NCI-H2029 treated with DMSO at 0.1 percent for 48 hours (cell line): Measurements from ENCODE around the gene PHF21A.
"Not testable (repeated sequence)": the region's sequence is repeated elsewhere in the genome, so short reads cannot be mapped to it uniquely, and the experiment has no call there.

Experiments
- DNase-seq: peaks from one replicate; lab custom pipeline; 2025; lab: John Stamatoyannopoulos, UW

PHF21A gene

DNA sequence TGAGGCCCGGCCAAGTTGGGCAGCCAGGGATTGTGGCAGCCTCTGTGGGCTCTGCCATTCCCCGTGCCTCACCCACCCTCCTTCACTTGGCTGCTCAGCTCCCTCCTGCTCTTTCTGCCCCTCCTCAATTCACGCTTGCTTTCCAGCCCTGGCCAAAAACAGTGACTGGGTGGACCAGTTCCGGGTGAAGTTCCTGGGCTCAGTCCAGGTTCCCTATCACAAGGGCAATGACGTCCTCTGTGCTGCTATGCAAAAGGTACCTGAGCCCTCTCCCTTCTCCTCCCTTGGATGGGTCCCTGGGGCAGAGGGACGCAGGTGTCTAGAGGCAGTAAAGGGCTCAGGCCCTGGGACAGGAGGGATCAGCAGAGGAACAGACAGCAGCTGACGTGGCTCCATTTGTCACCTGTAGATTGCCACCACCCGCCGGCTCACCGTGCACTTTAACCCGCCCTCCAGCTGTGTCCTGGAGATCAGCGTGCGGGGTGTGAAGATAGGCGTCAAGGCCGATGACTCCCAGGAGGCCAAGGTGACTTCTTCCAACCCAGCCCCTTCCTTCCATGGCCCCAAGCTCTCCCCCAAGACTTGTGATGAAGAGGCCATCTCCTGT lies 216.8 kb downstream of the PHF21A start:
- no peak for DNase-seq

DNA sequence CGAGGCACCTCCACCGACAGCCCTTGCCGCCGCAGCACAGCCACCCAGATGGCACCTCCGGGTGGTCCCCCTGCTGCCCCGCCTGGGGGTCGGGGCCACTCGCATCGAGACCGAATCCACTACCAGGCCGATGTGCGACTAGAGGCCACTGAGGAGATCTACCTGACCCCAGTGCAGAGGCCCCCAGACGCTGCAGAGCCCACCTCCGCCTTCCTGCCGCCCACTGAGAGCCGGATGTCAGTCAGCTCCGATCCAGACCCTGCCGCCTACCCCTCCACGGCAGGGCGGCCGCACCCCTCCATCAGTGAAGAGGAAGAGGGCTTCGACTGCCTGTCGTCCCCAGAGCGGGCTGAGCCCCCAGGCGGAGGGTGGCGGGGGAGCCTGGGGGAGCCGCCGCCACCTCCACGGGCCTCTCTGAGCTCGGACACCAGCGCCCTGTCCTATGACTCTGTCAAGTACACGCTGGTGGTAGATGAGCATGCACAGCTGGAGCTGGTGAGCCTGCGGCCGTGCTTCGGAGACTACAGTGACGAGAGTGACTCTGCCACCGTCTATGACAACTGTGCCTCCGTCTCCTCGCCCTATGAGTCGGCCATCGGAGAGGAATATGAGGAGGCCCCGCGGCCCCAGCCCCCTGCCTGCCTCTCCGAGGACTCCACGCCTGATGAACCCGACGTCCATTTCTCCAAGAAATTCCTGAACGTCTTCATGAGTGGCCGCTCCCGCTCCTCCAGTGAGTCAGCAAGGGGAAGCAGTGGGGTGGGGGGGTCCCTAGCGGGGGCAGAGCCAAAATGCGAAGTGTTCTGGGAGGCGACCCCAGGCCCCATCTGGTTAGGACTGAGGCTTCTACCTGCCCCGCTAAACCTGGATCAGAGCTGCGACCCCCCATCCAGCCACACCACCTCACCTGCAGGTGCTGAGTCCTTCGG lies 218.5 kb downstream of the PHF21A start:
- no peak for DNase-seq

DNA sequence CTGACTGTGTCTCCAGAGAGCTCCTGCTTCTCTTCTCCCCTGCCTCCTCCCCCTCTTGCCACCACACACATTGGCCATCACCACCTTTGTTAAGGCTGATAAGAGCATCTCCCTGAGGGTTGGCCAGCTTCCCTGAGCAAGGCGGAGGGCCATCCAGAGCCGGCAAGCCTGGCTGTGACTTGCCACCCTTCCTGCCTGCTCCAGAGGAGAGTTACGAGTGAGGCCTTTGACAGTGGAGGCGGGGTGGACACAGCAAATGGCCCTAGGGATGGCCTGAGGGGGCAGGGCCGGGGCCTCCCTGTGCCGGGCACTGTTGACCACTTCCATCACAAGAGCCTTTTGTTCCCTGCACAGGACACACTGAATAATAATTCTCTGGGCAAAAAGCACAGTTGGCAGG lies 219.6 kb downstream of the PHF21A start:
- no peak for DNase-seq

DNA sequence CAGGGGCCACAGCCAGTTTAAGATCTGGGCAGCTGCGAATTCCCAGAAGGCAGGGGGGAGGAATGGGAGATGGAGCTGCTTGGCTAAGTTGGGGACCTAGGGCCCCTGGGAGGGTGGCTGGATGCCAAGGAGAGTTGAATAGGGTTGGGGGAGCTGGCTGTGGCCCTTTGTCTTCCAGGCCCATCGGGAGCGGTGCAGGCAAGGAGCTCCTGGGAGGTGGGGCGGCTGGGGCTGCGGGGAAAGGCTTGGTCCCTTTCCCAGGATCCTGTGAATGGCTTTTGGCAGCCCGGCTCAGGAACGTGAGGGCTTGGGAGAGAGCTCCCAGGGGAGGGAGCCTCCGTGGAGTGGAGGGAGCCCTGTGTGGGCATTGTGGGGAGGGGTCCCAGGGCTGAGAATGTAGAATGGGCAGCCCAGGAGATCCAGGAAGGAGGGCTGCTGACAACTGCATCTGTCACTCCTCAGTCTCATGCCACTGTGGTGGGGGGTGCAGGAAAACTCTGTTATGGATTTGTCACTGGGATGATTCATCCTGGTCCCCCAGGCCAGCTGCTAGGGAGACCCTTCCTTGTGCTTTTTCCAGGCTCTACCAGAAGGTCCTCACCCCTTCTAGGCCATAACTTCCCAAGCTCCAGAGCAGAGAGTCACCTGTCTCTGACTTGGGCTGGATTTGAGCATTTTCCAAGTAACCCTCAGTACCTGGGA lies 220.2 kb downstream of the PHF21A start:
- no peak for DNase-seq

DNA sequence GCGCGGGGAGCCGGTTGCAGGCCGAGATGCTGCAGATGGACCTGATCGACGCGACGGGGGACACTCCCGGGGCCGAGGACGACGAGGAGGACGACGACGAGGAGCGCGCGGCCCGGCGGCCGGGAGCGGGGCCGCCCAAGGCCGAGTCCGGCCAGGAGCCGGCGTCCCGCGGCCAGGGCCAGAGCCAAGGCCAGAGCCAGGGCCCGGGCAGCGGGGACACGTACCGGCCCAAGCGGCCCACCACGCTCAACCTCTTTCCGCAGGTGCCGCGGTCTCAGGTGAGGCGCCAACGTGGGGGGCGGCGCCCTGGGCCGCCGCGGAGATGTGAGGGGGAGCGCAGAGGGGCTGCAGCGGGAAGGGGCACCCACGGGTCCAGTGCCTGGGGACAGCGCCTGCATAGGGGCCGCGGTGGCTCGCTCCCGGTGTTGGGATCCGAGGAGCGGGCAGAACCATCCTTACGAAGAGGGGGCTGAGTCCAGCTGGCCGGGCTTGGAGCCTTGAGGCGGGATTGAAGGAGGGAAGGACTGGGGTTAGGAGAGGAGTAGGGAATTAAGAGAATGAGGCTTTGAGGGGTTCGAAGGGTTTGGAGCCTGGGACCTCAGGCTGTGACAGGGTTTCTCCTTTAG lies 221.0 kb downstream of the PHF21A start:
- not testable (repeated sequence) for DNase-seq

DNA sequence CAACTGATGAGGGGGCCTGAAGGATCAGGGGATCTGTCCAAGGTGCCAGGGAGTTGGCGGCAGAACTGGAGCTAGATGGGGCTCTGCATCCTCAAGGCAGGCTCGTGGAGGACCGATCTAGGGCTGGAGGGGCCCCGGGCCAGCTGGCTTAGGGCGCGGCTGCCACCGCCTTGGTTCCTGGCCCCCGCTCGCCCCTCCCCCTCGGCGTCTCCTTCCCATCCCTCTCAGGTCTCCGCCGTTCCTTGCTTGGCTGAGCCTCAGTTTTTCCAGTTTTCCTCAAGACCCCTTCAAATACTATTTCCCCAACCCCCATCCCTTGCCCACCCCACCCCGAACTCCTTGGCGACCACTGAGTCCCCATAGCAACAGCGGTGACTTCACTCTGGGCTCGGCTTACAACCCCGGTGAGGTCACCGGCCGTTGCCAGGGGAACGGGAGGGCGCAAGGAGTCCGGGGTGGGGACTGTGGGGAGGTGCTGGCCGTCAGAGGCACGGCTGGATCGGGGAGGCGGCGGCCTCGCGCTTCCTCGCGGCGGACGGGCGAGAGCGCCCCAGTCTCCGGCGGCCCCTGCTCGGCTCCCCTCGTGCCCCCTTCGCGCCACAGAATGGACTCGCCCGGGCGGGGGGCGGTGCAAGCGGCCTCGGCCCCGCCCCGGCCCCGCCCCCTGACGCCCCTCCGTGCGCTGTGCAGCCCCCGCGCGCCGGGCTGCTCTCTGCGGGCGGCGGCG lies 221.6 kb downstream of the PHF21A start:
- peak; percentile 63 for DNase-seq

DNA sequence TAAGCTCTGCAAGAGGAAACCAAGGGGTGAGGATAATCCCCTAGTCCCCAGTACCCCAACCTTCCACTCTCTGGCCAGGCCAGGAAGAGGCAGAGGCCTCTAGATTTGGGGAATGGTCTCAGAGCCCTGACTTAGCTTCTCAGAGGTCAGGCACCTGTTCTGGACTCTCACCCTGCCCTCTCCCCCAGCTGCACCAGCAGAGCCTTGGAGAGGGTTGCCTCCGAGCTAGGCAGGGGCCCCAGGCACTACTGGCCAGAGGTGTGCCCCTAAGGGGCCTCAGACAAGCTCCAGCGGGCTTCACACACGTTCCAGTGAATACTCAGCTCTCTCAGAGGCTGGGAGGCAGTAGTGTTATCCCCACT lies 222.2 kb downstream of the PHF21A start:
- DNase-seq = no peak

DNA sequence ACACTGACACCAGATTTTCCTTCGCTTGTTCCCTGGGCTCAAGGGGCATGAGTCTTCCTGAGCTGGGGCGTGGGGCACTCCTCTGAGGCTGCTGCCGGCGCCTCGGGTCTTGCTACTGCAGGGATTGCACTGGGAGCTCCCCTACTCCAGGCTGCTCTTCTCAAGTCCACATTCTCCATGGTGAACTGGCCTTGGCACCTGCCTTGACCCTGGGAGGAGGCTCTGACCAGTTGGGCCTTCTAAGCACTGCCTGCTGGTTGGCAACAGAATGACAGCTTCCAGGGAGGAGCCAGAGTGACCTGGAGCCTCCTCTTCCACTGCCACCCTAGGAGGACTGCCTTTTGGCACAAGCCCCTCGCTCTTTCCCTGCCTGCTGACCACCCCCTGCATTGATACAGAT lies 223.7 kb downstream of the PHF21A start:
- no peak for DNase-seq

DNA sequence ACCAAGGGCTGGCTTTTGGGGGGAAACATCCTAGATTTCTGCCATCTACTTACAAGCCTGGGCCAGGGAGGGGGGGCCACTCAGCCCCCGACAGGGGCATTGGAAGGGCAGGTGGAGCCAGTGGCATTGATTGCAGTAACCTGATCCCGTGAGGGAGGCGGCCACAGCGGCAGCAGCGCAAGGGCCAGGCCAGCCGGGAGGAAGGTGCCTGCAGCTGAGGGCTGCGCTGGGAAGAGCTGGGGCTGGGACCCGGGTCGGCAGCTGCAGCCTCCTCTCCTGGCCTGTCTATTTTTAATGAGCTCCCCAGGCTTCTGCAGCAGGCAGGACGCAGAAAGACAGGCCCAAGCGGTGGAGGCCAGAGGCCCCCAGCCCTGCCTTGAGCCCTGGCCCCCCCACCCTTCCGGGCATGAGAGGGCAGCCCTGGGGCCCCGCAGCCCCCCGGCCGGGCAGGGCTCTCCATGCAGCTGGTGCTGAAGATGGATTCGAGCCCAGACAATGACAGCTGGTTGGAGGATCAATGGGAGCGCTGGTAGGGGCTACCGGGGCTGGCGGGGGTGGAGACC lies 224.8 kb downstream of the PHF21A start:
- peak; percentile 59 for DNase-seq

DNA sequence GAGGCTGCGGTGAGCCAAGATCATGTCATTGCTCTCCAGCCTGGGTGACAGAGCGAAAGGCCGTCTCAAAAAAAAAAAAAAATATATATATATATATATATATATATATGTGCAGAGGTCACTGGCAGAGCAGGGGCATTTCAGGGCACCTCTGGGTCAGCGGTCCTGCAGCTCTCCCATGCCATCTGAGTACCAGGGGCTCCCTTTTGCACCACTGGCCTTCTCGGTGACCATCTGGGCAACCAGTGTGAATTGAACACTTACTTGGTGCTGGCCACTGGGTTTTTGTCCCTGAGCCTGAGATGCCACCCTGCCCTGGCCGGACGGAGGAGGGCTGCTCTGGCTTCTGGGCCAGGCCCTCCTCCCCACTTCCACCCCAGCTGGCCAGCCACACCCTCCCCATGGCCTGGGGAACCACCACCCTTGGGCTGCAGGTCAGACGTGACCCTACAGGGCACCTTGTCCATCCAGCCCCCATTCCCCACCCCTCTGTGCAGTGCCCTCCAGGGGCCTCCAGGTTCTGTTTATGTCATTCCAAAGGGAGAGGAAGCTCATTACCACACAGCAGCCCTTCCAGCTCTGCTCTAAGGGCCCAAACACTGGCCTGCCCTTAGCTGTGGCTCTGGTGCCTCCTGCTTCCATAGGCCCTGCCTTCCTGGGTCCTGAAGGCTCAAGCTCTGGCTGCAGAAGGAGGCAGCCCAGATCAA lies 225.5 kb downstream of the PHF21A start:
- no peak for DNase-seq

DNA sequence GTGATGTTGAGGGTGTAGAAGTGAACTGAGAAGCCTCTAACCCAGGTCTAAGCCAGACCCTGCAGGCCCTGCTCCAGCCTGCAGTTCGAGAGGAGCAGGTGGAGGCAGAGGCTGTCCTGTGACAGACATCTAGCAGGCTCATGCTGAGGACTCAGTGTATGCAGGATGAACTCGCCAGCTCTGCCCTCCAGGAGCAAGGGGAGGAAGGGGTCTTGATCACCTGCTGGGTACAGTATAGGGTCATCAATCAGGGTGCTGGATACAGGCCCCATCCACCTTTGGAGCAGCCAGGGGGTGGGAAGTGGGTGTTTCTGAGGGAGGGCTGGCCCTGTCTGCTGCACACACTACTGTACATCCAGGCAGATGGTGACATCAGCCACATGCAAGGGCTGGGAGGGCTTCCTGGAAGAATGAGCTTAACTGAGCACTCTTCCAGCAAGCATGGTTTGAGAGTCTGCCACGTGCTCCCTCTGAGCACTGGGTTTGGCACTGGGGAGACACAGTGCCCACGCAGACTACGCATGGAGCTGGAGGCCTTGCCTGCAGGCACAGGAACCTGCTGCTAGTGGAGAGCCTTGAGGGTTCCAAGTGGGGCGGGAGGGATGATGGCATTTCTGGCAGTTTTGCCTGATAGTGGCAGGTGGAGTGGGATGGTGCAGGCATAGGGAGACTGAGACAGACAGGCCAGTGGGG lies 226.6 kb downstream of the PHF21A start:
- DNase-seq = no peak

DNA sequence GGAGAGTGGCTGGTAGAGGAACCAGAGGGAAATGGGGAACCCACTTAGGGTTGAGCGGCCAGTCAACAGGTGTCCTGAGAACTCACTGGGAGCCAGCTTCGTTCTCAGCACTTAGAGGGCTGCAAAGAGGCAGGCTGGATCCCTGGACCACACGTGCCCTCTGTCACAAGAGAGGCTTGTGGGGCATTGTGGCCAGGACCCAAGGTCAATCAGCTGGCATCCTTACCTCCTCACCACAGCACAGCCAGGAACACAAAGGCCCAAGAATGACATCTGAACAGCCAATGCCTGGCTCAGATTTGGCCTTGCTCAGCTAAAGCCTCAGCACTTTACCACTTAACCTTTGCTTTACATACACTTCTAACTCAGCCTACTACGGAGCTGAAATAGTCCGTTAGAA lies 228.4 kb downstream of the PHF21A start:
- DNase-seq = no peak

DNA sequence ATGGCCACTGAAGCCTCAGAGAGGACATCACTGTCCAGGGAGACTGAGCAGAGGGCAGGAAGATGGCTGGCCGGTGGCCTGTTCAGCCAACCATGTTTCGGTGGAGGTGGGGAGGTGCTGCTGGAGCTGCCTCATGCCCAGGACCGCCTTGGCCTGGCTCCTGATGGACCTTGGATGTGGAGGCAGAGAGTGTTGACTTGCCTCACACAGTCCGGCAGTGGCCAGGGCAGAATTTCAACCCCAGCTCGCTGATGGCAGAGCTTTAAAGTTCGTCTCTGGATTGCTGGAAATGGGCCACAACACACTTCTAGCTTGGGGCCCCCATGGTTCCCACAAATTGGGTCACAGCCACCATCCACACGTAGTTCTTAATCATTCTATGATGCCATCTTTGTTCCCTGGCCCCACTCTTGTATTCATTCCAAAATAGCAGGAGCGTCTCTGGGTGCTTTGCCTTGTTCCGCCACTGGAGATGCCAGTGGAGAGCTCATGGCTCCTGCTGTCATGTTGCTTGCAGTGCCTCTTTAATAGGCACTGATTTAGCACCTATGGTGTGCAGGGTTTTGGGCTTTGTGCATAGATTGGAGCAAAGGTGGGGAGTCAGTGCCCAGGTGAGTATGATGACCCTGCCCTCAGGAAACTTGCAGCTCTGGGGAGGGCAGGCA lies 230.2 kb downstream of the PHF21A start:
- no peak for DNase-seq

DNA sequence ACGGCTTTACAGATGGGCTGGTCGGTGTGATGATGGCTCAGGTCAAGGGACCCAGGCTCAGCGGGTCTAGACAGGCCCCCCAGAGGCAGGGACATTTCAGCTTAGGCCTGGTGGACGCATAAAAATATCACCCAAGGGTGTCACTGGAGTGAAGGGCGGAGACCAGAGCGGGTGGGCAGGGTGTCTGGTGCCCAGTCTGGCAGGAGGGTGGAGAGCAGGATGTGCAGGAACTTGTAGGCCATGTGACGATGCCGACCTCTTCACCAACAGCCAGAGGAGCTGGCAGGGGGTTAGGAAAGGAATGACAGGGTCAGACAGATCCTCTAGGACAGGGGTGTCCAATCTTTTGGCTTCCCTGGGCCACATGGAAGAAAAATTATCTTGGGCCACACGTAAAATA lies 231.3 kb downstream of the PHF21A start:
- no peak for DNase-seq

DNA sequence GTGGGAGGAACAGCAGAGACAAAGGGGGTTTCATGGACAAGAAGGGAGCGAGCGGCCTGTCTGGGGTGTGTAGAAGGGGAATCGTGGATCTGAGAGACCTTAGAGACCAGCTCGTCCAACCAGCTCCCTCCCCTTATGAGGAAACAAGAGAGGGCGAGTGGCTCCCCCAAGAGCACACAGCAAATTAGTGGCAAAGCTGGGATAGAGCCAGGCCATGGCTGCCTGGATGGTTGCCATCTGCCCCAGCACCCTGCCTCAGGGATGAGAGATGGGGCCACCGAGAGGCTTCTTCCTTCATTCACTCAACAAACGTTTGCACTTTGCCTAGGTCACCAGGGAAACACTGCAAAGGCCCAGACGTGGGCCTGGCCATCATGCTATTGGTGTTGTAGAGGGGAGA lies 231.7 kb downstream of the PHF21A start:
- no peak for DNase-seq

DNA sequence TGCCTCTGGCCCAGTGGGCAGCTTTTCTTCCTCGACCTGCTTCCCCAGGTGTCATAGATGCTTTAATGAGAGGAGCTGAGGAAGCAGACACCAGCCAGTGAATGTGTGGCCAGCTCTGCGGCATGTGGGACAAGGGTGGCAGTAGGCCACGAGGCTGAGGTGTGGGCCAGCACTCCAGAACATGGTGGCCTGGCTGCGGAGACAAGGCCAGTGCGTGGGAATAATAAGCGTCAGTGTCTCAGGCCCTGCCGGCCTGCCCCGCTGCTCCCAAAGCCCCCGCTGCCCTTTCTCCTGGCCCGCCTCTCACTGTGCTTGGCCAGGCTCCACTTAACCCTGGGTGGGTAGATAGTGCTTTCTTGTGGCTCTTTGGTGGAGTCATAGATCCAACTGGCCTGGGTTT lies 233.7 kb downstream of the PHF21A start:
- no peak for DNase-seq

DNA sequence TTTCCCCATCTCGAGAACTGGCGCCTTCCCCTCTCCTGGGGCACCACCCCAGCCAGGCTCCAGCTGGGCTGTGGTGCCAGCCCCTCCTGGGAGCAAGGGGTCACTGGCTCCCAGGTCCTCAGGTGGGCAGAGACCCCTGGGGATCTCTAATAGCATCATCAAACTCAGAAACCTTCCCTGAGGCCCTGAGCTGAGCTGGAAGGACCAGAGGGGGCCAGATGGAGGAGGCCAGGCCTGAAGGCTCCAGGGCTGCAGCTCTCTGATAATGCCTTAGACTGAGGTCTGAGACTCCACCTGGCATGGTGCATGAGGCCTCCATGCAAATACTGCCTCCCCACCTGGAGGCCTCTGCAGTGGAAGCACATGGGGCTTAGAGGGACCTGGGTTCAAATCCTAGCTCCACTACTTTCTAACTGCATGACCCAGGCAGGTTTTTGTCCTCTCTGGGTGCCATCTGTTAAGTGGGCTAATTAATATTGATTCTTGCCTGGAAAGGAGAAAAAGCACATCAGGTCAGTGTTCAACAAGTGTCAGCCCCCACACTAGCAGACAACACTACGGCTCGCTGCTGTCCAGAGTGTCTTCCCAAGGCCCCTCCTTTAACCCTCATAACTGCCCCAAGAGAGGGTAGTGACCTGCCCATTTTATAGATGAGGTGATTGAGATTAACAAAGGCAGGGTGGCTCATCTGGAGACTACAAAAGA lies 234.3 kb downstream of the PHF21A start:
- DNase-seq = no peak

DNA sequence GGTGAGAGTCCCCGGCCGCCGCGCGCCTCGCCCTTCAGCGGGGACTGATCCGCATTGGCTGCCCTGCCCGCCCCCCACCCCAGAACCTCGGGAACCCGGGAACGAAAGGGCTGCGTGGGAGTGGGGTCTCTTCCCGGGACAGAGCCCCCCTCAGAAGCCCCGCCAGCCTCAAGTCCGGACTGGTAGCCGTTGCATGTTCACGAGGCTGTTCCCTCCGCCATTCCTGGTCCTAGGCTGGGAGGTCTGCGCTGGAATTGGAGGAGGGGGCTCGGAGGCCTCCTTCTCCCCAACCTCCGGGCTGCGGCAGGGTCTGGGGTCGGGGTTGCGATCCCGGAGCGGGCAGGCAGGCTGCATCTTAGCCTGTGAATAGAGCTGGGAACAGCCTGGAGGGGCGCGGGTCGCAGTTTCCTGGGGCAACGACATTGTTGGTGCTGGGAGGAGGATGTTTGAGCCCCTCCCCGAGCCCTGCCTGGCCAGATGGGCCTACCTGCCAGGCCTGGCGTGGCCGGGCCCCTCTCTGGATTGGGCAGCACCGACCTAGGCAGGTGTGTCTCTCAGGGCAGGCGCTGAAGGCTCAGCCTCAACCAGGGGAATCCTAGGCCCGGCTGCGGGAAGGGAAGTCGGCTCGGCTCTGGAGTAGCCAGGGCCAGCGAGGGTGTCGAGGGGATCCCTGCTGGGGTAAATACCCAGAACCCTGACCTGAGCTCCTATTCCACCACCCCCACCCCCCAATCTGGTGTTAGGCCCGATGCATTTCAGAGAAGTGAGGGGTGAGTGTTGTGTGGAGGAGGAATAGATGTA lies 235.1 kb downstream of the PHF21A start:
- no peak for DNase-seq
